Gastroesophageal sphincter (tissue), 4 donors: Measurements from ENCODE around the gene TTLL7. TPM values are rescaled to one million over a fixed set of nuclear protein-coding genes. Genes with fewer than 3 reads are reported as not detected.
A peak's percentile ranks its signal among the peaks of the same experiment; 100 is the strongest.

Experiments
- ATAC-seq: fragments of 150-250 bp; one replicate; pipeline ENCODE4 v1.9.1; 2016; ENCODE audit warnings: mild to moderate bottlenecking, moderate library complexity
- H3K27ac ChIP-seq, 4 donors: fragments of 200-600 bp; sonication (generic) in 3 of 4; 1 replicate in 3 of 4; 2 replicates in 1 of 4; pipeline ENCODE4 v1.5.1; 2016 to 2019
- H3K27me3 ChIP-seq: fragments of 200-600 bp; sonication (generic); one replicate; pipeline ENCODE4 v1.5.1; 2019
- H3K36me3 ChIP-seq, 2 donors: fragments of 200-600 bp; sonication (generic); one replicate each; pipeline ENCODE4 v1.5.1; 2019; ENCODE audit warnings: control low read depth in 1 of 2
- H3K4me1 ChIP-seq, 3 donors: fragments of 200-600 bp; sonication (generic); 1 replicate in 2 of 3; 2 replicates in 1 of 3; pipeline ENCODE4 v1.5.1; 2016 to 2019; ENCODE audit warnings: control low read depth in 2 of 3
- H3K4me3 ChIP-seq, 2 donors: fragments of 200-600 bp; sonication (generic); one replicate each; pipeline ENCODE4 v1.5.1; 2019; ENCODE audit warnings: mild to moderate bottlenecking in 1 of 2, moderate library complexity in 1 of 2
- H3K9me3 ChIP-seq, 3 donors: fragments of 200-600 bp; sonication (generic); one replicate each; pipeline ENCODE4 v1.5.1; 2017 to 2019; ENCODE audit warnings: control low read depth in 2 of 3
- EP300 ChIP-seq: sonication (generic); formaldehyde crosslinking; IDR thresholded peaks from one replicate; pipeline ENCODE4 v1.6.1; 2017; ENCODE audit warnings: antibody characterized with exemption, mild to moderate bottlenecking
- POLR2A ChIP-seq, 2 donors: fragments of 450-650 bp; IDR thresholded peaks; one replicate each; pipeline ENCODE4 v1.6.1; 2017; ENCODE audit warnings: antibody characterized with exemption in 2 of 2, mild to moderate bottlenecking in 2 of 2, moderate library complexity in 1 of 2
- POLR2AphosphoS5 ChIP-seq: sonication (generic); formaldehyde crosslinking; IDR thresholded peaks from one replicate; pipeline ENCODE4 v1.6.1; 2017; ENCODE audit warnings: antibody characterized with exemption
- whole genome bisulfite sequencing, 2 donors: methylation state at CpG; one replicate each; pipeline ENCODE4 v1.1.5; 2018; ENCODE audit warnings: low coverage in 1 of 2; 5-methylcytosine and 5-hydroxymethylcytosine counted together
- total RNA-seq, 4 donors: library from RNA; depleted of rRNA; stranded (reverse); fragments of >200 nt; gene quantifications; one replicate each; pipeline ENCODE4 v1.1.0, GENCODE V29; 2016
- TF ChIP-seq, protein P1 (sequence below), 4 experiments: fragments of 200-600 bp in 2 of 4; fragments of 450-650 bp in 2 of 4; sonication (generic) in 1 of 4; IDR thresholded peaks; one replicate each; pipeline ENCODE4 v1.5.1; 2017 to 2019; ENCODE audit warnings: antibody characterized with exemption in 4 of 4, mild to moderate bottlenecking in 2 of 4, moderate library complexity in 2 of 4

Gene TTLL7
- total RNA-seq, 4 donors from 2014 or later = 41.7 to 125 (median 57.0) TPM

- H3K9me3 ChIP-seq = peaks cover 0 to 7% (median 0%) of the 10 kb centered on the region in 3 donors
- H3K36me3 ChIP-seq = no peaks in the 10 kb centered on the region
- peaks cover 0 to 11% (median 2%) of the 10 kb centered on the region in 3 donors for H3K4me1 ChIP-seq
- WGBS, 2 donors = 60% methylated on average over 1 of the region's 1 CpG; no CpG with 5 or more reads in 1 of the 2 donors
- H3K4me3 ChIP-seq = no peak overlapping the region
- no peak overlapping the region for H3K27ac ChIP-seq
- H3K27me3 ChIP-seq = no peaks in the 10 kb centered on the region
- no peak for TF ChIP-seq POLR2A (IDR thresholded peaks at IDR 0.05)
- TF ChIP-seq POLR2AphosphoS5 = no peak
- TF ChIP-seq, protein P1, sequence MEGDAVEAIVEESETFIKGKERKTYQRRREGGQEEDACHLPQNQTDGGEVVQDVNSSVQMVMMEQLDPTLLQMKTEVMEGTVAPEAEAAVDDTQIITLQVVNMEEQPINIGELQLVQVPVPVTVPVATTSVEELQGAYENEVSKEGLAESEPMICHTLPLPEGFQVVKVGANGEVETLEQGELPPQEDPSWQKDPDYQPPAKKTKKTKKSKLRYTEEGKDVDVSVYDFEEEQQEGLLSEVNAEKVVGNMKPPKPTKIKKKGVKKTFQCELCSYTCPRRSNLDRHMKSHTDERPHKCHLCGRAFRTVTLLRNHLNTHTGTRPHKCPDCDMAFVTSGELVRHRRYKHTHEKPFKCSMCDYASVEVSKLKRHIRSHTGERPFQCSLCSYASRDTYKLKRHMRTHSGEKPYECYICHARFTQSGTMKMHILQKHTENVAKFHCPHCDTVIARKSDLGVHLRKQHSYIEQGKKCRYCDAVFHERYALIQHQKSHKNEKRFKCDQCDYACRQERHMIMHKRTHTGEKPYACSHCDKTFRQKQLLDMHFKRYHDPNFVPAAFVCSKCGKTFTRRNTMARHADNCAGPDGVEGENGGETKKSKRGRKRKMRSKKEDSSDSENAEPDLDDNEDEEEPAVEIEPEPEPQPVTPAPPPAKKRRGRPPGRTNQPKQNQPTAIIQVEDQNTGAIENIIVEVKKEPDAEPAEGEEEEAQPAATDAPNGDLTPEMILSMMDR (IDR thresholded peaks at IDR 0.05) = no peak
- no peak for TF ChIP-seq EP300
- no peak for ATAC-seq
Measured at GRCh38 chr1:83978056-83978455, 20.9 kb downstream of the TTLL7 start.

- no peak overlapping the region for H3K27ac ChIP-seq
- 63 to 92% methylated on average over 4 of the region's 4 CpGs for WGBS, 2 donors
- no peaks in the 10 kb centered on the region for H3K27me3 ChIP-seq
- ATAC-seq = no peak
- H3K4me3 ChIP-seq = no peak overlapping the region
- TF ChIP-seq POLR2A (IDR thresholded peaks at IDR 0.05) = no peak
- TF ChIP-seq, protein P1 (IDR thresholded peaks at IDR 0.05) = no peak
- no peak for TF ChIP-seq EP300
- no peak for TF ChIP-seq POLR2AphosphoS5
- H3K9me3 ChIP-seq = peaks cover 0 to 7% (median 0%) of the 10 kb centered on the region in 3 donors
- no peaks in the 10 kb centered on the region for H3K36me3 ChIP-seq
- H3K4me1 ChIP-seq = peaks cover 0 to 11% (median 2%) of the 10 kb centered on the region in 3 donors
Measured at GRCh38 chr1:83976920-83977319, 22.0 kb downstream of the TTLL7 start.

- peak overlapping the region in 1 of 4 donors; percentile 2 for H3K27ac ChIP-seq
- no peak for ATAC-seq
- H3K4me1 ChIP-seq = peaks cover 0 to 14% (median 0%) of the 10 kb centered on the region in 3 donors
- TF ChIP-seq, protein P1 (IDR thresholded peaks at IDR 0.05) = no peak
- TF ChIP-seq POLR2AphosphoS5 (no peak), POLR2A (IDR thresholded peaks at IDR 0.05) (no peak), EP300 (no peak)
- no peak overlapping the region for H3K4me3 ChIP-seq
- H3K36me3 ChIP-seq = no peaks in the 10 kb centered on the region
- WGBS, 2 donors = 91% methylated on average over 1 of the region's 1 CpG; no CpG with 5 or more reads in 1 of the 2 donors
- no peaks in the 10 kb centered on the region for H3K9me3 ChIP-seq
- no peaks in the 10 kb centered on the region for H3K27me3 ChIP-seq
Measured at GRCh38 chr1:83970802-83971201, 28.1 kb downstream of the TTLL7 start.

DNA sequence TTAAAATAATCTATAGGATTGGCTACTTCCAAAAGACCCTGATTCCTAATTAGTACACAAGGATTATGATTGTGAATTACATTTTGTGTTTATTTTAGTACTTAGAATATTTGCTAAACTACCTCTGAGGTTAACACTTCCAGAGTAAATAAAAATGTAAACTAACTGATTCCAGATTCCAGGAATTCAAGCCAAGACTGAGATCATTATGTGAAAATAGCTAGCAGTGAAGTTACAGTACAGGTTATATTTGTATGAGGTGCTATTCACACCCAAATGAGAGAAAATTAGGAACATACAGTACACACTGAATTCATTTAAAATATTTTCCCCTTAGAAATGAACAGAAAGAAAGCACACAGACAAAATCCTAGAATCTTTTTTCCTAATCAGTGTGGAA, 28.8 kb downstream of the TTLL7 start:
- TF ChIP-seq EP300 (no peak), POLR2A (IDR thresholded peaks at IDR 0.05) (no peak), POLR2AphosphoS5 (no peak)
- TF ChIP-seq, protein P1 (IDR thresholded peaks at IDR 0.05) = no peak
- Histone ChIP-seq H3K4me3 (no peak overlapping the region), H3K27ac (peak overlapping the region in 1 of 4 donors; percentile 2), H3K36me3 (no peaks in the 10 kb centered on the region), H3K27me3 (no peaks in the 10 kb centered on the region), H3K9me3 (no peaks in the 10 kb centered on the region), H3K4me1 (peaks cover 0 to 17% (median 0%) of the 10 kb centered on the region in 3 donors)
- no peak for ATAC-seq

GRCh38 chr1:83967336-83967735, 31.6 kb downstream of the TTLL7 start:
- no peak overlapping the region for H3K4me3 ChIP-seq
- no peaks in the 10 kb centered on the region for H3K9me3 ChIP-seq
- 92 to 100% methylated on average over 1 of the region's 1 CpG for WGBS, 2 donors
- no peak for TF ChIP-seq POLR2AphosphoS5
- TF ChIP-seq POLR2A (IDR thresholded peaks at IDR 0.05) = no peak
- TF ChIP-seq, protein P1 (IDR thresholded peaks at IDR 0.05) = no peak
- TF ChIP-seq EP300 = no peak
- peaks cover 0 to 40% (median 11%) of the 10 kb centered on the region in 3 donors for H3K4me1 ChIP-seq
- no peaks in the 10 kb centered on the region for H3K27me3 ChIP-seq
- no peaks in the 10 kb centered on the region for H3K36me3 ChIP-seq
- no peak for ATAC-seq
- H3K27ac ChIP-seq = no peak overlapping the region
